ENCODE data around the gene IL25.

The IL25 gene

GRCh38 chr14:23396781-23397407, 24.3 kb downstream of the IL25 start:
- DNase-seq, result no peak

- no peak for DNase-seq
These were observed 25.7 kb downstream of the IL25 start for GRCh38 chr14:23398348-23398747.

GRCh38 chr14:23399136-23399535, 26.5 kb downstream of the IL25 start:
- no peak for DNase-seq

GRCh38 chr14:23399591-23399990, 27.0 kb downstream of the IL25 start:
- peak in 1 of 3 donors; percentile 3 for DNase-seq

GRCh38 chr14:23400496-23401149, 28.0 kb downstream of the IL25 start:
- DNase-seq, result peak in 2 of 3 donors; percentile 39 to 41

GRCh38 chr14:23401291-23401690, 28.7 kb downstream of the IL25 start:
- DNase-seq, result peak; percentile 52 to 65 (median 61)

GRCh38 chr14:23402296-23403138, 29.9 kb downstream of the IL25 start:
- no peak for DNase-seq

- no peak for DNase-seq
These were observed 30.5 kb downstream of the IL25 start for GRCh38 chr14:23403139-23403438.

GRCh38 chr14:23403908-23404307, 31.3 kb downstream of the IL25 start:
- DNase-seq, result no peak

GRCh38 chr14:23404331-23404900, 31.8 kb downstream of the IL25 start:
- no peak for DNase-seq

GRCh38 chr14:23405096-23405495, 32.5 kb downstream of the IL25 start:
- no peak for DNase-seq

- DNase-seq, result no peak
These were observed 33.0 kb downstream of the IL25 start for GRCh38 chr14:23405516-23406025.

GRCh38 chr14:23406244-23406643, 33.6 kb downstream of the IL25 start:
- DNase-seq, result no peak

GRCh38 chr14:23406725-23407355, 34.2 kb downstream of the IL25 start:
- no peak for DNase-seq

- DNase-seq, result no peak
These were observed 35.1 kb downstream of the IL25 start, which contains the start of gene MYH6 for GRCh38 chr14:23407516-23408306. Gene MYH6 (minus strand): TSS chr14:23408273. CDS start chr14:23407223, 1,050 bp downstream.

GRCh38 chr14:23408307-23408630, 35.7 kb downstream of the IL25 start:
- no peak for DNase-seq

GRCh38 chr14:23409475-23409874, 36.9 kb downstream of the IL25 start:
- no peak for DNase-seq

GRCh38 chr14:23409966-23410635, 37.5 kb downstream of the IL25 start:
- DNase-seq, result no peak

- DNase-seq, result no peak
These were observed 39.2 kb downstream of the IL25 start for GRCh38 chr14:23411563-23412525.

- DNase-seq, result no peak
These were observed 41.1 kb downstream of the IL25 start for GRCh38 chr14:23413681-23414080.
